ENCODE data around the gene ST6GALNAC4.

- no peak for TF ChIP-seq CTCF (optimal IDR thresholded peaks at IDR 0.05 in 1 of 3, IDR thresholded peaks at IDR 0.05 in 1 of 3, conservative IDR thresholded peaks at IDR 0.05 in 1 of 3; ENCODE audit: extremely low read depth in 1 of 3, insufficient read depth in 2 of 3, low read length in 3 of 3)
- no peak for TF ChIP-seq EZH2 (IDR thresholded peaks at IDR 0.05; ENCODE audit: low read length)
These were observed 8.8 kb downstream of the ST6GALNAC4 start for GRCh38 chr9:127907867-127908659.
